NCI-H345 treated with DMSO at 0.1 percent for 48 hours (cell line): Measurements from ENCODE around the gene GNAZ.

Source experiments
- DNase-seq: peaks from one replicate; lab custom pipeline; 2025; ENCODE audit not compliant: unreplicated experiment; lab: John Stamatoyannopoulos, UW

Gene GNAZ

GRCh38 chr22:23063539-23064380, 6.6 kb upstream of the GNAZ start:
- no peak for DNase-seq

DNA sequence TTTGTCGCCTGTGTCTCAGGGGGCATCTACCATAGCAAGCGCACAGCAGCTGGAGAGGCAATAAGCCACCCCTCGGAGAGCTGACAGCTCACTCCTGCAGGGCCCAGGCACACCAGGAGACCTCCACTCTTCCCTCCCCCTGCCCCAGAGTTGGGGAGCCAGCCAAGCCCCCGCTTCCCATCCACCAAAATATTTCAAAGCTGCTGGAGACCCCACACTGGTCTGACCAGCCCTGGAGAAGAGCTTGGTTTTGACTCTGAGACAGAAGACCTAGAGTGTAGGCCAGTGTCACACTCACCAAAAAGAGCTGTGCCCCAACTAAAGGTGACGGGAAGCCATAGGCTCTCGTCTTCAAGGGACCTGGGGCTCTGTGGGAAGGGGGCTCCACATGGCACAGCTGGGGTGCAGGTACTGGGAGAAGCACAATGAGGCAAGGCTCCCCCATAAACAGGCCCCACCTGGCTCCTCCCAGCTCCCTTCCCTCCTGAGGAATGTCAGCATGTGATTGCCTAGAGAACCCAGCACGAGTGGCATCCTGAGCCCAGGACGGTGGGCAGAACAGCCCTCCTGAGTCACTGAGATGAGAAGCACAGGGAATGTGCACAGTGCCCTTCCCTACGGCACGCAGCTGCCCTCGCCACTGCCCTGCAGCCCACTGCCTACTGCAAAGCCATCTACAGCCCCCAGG, 5.8 kb upstream of the GNAZ start:
- no peak for DNase-seq

DNA sequence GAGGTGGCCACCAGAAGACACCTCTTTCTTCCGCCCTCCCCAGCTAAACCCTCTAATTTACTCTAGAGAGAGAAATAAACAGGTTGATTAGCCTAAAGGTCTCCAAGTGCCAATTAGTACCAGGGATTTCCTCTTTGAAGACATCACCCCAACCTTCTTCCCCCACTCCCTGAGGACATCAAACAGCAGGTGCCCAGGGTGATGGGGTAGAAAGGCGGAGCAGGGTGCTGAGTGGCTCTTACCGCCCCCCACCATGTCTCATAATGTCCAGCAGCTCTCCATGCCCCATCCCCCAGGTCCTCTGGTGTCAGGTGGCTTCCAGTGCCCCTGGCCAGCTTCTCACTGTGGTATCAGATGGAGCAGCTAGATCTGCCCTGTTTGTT, 5.3 kb upstream of the GNAZ start:
- no peak for DNase-seq

- no peak for DNase-seq
Measured at GRCh38 chr22:23065495-23066122, 4.7 kb upstream of the GNAZ start.

- no peak for DNase-seq
Measured at GRCh38 chr22:23066200-23067022, 3.9 kb upstream of the GNAZ start.

DNA sequence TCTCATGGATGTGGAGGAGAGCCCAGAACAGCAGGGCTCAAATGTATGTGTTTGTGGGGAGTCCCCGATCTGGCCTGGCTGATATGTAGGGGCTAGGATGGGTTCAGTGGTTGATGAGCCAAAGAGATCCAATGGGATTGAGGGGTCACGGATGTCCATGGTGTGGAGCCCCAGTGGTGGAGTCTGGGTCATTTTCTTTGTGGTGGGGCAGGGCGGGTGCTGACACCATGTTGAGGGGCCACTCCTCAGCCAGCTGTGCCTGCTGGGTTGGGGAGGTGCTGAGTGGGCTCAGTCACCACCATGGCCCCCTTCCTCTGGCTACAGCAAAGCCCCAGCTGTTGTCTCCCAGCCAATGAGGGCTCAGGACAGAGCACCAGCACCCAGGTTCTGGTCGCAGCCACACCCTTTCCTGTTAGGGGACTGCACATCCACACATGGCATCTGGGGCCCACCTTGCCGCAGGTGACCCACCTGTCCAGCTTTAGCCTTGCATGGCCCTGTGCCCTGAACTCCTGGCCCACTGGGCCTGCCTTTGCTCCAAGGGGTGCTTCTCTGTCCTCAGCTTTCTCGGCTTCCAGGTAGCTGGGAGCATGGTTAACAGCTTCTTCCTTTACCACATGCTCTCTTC, 3.2 kb upstream of the GNAZ start:
- no peak for DNase-seq

GRCh38 chr22:23067691-23068090, 2.6 kb upstream of the GNAZ start:
- no peak for DNase-seq

- DNase-seq: no peak
Measured at GRCh38 chr22:23068096-23068831, 2.1 kb upstream of the GNAZ start.

DNA sequence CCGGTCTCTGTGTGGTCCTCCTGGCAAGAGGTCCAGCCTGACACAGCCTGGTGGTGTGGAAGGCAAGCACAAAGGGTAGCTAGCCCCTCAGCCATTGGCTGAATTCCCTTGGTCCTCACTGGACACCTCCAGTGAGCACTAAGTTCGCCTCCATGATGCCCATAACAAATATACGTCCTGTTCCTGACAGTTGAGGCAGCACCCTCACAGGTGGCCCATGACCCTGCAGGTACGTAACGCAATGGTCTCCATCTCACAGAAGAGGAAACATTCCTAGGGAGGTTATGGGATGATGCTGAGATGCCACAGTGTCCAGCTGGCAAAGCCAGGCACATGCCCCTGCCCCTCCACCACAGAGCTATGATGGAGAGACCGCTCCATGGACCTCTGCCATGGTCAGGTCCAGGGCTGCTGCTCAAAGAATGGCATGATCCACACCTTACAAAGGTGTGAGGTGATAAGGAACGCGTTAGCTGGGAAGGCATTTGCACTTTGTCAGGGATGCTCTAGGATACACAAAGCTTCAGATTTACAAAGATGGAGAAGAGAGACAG, 1.4 kb upstream of the GNAZ start:
- no peak for DNase-seq

DNA sequence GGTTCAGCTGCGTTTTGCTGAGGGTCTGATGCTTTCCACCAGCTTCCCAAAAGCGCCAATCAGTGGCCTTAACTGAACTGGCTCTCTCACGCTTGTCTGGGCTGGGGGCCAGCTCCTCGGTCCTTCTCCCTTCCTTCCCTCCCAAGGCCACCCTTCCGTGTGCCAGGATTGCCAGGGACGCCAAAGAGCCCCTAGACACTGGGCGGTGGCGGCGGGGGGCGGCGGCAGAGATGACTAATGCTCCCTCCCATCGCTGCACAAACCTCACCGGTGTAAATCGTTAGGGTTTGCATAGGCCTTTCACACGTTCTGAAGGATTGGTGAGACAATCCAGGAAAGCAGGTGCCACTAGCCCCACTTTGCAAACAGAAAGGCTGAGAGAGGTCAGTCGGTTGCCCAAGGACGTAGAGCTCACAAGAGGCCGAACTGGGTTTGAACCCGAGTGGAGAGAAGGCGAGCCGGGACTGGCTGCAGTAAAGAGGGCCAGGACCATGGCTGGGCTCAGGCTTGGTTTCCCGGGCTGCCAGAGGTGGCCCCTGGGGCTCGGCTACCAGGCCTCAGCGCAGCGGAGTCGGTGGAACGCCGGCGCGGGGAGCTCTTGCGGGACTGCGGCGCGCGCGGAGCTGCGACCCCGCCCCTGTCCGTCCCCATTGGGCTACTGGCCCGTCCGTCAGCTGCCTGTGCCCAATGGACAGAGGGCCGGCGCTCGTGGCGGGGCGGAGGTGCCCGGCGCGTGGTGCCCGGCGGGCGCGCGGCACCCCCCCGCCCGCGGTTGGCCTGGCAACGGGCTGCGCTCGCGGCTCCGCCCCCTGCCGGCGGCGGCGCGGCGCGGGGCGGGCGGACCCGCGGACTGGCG, 589 bp upstream of the GNAZ start:
- peak; percentile 49 for DNase-seq

DNA sequence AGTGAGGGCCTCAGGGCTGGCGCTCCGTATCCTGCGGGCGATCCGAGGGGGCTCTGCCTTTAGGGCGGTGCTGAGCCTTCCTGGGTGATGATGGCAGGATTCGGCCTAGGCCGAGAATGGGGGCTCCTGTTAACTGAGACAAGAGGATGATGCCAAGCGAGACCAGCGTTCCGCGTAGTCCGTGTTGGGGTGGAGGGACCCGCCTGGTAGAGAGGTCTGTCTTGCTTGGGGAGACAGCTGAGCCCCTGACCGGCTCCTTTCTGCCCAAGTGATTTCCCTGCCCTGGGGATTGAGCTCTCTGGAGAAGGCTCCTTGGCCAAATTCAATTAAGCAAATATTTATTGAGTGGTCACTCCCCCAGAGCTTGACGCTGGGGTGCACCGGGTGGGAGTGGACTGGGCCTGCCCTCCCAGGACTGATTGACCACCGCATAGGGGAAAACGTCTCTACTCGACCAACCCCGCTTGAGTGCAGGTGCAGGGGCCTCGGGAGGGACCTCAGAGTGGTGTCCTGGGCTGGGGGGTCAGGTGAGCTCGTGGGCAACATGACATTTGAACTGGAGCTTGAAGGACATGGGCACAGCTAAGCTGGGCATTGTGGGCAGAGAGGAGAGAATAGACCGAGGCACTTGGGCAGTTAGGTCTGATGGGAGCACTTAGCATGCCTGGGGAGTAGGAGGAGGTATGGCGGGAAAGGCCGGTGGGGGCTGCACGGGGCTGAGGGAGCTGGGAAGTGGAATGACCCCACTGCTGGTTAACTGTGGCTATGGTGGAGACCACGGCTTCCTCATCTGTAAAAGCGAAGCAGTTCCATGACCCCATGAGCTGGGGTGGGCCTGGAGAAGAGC, 1.1 kb downstream of the GNAZ start:
- DNase-seq: no peak

DNA sequence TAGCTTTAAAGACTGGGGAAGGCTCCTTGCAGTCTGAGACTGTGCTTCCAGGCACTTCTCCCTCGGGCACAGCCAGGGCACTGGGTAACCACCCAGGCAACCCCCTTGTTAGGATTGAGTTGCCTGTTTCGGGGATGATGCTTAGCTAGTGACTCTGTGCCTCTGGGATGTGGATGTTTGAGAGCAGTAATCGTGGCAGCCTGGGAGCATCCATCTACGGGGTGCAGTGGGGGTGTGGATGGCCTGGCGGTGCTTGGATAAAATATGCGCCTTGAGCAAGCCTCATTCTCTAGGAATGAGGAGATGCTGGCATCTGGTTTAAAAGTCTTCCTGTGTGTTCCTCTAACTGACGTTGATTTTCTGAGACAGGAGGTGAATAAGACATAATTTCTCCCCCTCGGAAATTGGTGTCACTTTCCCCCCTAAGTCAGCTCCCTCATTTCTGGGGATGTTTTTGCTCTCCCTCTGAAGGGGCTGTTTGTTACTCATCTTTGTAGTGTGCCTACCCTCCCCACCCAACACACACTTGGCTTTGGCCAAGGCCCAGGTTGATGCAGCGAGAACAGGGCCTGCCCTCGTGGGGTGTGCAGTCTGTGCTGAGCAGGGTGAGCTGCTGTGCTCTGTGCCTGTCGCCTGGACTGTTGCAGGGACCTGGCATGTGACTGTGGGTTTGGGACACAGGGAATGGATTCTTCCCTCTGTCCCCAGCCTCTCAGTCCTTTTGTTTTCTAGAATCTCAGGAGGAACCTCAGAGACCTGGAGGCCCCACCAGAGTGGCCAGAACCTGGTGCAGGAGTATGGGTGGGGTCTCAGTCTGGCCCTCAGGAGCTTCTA, 2.0 kb downstream of the GNAZ start:
- no peak for DNase-seq

DNA sequence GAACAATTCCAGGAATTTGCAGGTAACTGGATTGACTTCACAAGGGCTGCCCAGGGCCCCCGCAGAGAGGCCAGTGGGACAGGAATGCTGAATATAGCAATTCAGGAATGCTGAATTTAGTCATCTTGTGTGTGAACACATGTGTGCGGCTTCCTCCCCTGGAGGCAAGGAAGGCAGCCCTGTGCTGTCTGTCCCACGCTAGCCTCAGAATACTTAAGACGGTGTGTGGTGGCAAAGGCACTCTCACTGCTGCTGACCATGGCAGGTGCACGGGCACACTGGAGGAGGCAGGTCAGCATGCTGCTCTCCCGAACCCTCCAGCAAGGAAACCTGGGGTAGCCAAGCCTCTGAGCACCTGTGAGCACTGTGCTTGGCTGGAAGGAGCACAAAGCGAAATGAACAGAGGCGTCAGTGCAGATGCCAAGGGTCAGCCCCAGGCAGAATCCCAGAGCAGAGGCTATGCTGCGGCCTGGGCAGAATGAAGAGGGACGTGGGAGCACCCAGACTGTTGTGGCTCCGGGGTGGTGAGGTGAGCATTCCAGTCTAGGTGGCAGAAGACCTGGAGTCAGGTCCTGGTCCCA, 2.7 kb downstream of the GNAZ start:
- no peak for DNase-seq

DNA sequence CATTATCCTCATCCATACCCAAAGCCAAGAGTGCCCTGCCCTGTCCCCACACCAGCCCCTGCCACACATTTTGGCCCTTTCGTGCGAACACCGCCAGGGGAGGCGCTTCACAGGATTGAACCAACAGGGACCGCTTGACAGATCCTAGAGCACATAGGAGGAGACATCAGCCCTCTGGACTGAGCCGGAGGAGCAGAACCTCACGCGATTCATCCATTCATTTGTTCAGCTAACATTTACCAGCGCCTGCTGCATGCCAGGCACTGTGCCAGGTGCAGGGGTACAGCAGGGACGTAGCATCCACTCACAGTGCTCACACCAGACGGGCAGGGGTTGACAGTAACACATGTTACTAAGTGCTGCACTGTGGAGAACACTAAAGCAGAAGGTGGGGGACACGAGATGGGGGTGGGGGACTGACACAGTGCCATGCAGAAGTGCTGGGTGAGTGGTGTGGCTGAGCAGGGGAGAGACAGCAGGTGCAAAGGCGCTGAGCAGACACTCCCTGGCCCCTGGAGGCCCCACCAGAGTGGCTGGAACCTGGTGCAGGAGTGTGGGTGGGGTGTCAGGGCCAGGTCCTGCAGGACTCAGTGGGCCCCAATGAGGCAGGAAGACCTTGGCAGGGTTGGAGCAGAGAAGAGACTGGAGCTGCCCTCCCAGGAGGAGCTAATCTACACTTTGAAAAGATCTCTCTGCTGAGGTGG, 3.4 kb downstream of the GNAZ start:
- no peak for DNase-seq

DNA sequence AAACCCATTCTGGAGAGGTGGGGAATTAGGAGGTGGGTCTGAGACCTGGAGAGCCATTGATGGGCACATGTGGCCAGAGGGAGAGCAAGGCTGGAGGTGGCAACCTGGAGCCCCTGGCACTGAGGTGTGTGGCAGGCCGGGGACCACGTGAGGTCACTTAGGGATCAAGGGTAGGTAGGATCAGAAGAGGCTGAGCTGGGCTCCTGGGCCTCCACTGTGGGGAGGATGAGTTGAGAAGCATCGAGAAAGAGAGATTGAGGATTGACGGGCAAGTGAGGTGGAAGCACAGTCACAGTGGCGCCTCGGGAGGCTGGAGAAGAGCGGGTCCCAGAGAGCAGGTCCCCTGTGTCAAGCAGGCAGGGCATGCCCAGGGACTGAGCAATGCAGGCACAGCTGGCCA, 4.1 kb downstream of the GNAZ start:
- no peak for DNase-seq

DNA sequence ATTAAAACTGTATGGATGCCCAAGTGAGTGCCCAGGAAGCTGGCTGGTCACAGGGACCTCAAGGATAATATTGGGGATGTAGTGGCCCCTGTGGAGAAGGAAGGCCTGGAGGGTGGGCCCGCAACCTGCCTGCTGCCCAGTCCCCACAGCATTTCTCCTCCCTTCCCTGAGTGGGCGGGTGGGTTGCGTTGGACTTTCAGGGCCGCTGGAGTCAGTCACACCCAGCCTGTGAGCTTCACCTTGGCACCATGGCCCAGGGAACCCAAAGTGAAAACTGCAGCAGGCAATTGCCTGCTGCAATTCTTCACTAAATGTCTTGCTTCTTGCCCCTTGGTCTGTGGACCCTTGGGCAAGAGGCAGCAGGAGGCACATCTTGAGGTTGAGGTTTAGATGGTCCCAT, 4.7 kb downstream of the GNAZ start:
- DNase-seq: no peak
